GM23248 (cell line): ENCODE measurements around the gene MPRIP.

Experiments used
- EZH2 ChIP-seq: fragments of 200-600 bp; sonication (generic); IDR thresholded peaks from 2 replicates; pipeline ENCODE4 v1.6.1; 2018; ENCODE audit warnings: antibody characterized with exemption, mild to moderate bottlenecking; ENCODE audit not compliant: insufficient read depth, poor library complexity, severe bottlenecking
- EZH2phosphoT487 ChIP-seq: fragments of 200-600 bp; sonication (generic); IDR thresholded peaks from 2 replicates; pipeline ENCODE4 v1.6.1; 2018; ENCODE audit warnings: antibody characterized with exemption, moderate library complexity, mild to moderate bottlenecking, low read depth; ENCODE audit not compliant: insufficient read depth

- TF ChIP-seq EZH2, result no peak
- TF ChIP-seq EZH2phosphoT487, result no peak
Observed at GRCh38 chr17:17191346-17191792, 149.1 kb downstream of the MPRIP start.
